Activated CD4-positive, alpha-beta T cell treated with anti-CD3 and anti-CD28 coated beads, Interleukin-2, amount 50 U/mL, for 1 hour (primary cell): ENCODE measurements around the gene PIGP.
A peak's percentile ranks its signal among the peaks of the same experiment; 100 is the strongest.
"Not testable (repeated sequence)": the region's sequence is repeated elsewhere in the genome, so short reads cannot be mapped to it uniquely, and the experiment has no call there.

Experiments used
- DNase-seq: peaks from one replicate; pipeline ENCODE4 v3.0.0-alpha.2; 2020

Gene PIGP

DNA sequence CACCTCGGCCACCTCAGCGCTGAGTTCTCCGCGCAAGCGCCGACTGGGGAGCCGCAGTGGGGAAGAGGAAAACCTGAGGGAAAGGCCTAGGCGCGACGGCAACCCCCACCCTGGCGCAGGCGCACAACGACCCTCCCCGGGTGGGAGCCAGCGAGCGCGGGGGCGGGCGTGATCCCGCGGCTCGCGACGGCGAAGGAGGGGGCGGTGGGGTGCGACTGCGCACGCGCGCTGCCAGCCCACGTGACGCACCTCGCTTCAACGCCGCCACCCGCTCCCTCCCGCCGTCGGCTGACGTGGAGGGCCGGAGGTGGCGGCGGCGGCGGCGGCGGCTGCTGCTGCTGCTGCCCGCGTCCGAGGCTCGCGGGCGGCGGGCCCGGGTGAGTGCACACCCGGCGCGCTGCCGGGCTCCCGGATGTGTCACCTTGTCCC lies at the start of gene PIGP, which contains the start of gene TTC3:
PIGP (minus strand) TSS at position 84 of the 429 bp plus-strand sequence. CDS start 556 bp downstream, outside the sequence.
TTC3 (plus strand) TSS at position 267 of the 429 bp plus-strand sequence. CDS start 14,004 bp downstream, outside the sequence.
- peak; percentile 95 for DNase-seq

DNA sequence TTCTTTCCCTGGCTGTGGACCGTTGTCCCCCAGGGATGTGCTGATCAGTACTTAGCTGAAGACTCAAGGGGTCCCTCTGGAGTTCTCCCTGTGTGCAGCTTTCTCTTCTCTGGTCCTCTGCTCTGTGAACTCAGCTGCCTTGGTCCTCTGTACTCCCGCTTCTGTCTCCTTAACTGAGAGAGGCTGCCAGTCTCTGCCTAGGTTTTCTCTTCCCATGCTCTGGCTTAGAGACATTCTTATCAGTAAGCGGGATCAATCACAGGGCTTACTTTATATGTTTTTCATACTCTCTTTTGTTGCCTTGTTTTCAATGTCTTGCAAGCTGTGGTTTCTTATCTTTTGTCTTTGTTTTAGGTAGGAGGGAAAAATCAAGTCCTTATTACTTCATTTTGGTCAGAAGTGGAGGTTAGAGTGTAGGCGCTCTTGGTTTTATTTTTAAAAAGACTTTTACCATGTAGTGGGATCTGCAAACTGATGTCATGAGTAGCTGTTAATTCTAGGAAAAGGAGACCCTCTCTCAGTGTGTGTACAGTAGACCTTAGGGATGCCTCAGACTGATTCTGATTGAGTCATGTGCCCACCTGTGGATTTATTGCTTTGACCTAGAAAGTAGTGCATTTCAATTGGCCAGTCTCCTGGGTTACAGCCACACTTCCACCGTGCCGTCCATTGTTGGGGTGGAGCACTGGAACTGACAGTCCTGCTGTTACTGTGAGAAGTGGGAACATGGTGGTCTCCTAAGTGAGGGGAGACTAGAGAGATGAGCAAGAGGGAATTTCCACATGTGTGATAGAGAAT lies 46.7 kb upstream of the PIGP start:
- DNase-seq: no peak

DNA sequence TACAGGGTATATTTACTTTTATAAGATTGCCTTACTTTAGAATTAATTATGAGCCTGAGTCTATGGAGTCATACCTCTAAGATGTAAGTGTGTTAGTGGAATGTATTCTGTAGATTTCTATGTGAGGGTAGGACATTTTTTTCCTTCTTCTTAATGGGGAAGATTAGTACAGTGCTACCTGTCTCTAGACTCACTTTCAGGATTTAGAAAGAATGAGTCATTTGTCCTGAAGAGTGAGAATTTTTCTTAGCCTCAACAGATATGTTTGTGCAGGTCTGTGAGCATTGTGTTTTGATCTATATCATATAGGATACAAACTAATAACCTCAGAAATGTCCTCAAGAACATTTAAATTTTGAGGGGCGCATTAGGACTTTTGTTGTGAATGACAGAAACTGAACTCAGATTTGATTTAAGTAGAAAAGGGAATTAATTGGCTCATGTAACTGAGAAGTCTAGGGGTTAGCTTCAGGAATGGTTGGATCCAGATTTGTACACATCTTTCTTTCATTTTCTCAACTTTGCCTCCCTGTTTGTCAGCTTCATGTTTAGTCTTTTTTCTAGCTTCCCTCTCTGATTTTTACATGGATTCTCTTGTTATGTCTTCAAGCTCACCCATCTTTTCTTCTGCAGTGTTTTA lies 45.4 kb upstream of the PIGP start:
- DNase-seq: no peak

DNA sequence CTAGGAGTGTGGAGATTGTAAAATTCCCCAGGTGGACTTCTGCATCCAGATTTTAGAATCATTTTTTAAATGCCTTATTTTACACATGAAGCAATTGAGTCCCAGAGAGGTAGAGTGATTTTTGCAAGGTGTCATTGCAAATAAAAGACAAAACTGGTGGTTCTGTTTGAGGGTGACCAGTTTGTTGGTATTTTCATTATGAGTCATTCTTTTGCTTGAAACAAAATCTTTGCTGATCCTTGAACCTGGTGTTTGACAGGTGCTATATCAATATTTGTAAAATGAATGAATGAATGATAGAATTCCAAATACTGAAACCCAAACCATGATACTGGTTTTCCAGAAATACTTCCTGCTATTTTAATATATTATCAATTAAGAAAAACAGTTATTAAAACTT lies 44.3 kb upstream of the PIGP start:
- no peak for DNase-seq

GRCh38 chr21:37116459-37116858 lies 43.6 kb upstream of the PIGP start:
- not testable (repeated sequence) for DNase-seq

DNA sequence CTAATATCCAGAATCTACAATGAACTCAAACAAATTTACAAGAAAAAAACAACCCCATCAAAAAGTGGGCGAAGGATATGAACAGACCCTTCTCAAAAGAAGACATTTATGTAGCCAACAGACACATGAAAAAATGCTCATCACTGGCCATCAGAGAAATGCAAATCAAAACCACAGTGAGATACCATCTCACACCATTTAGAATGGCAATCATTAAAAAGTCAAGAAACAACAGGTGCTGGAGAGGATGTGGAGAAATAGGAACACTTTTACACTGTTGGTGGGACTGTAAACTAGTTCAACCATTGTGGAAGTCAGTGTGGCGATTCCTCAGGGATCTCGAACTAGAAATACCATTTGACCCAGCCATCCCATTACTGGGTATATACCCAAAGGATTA lies 41.4 kb upstream of the PIGP start:
- not testable (repeated sequence) for DNase-seq

- DNase-seq: not testable (repeated sequence)
These were observed 38.2 kb upstream of the PIGP start for GRCh38 chr21:37111029-37111428.

- no peak for DNase-seq
These were observed 34.1 kb upstream of the PIGP start for GRCh38 chr21:37106998-37107397.

DNA sequence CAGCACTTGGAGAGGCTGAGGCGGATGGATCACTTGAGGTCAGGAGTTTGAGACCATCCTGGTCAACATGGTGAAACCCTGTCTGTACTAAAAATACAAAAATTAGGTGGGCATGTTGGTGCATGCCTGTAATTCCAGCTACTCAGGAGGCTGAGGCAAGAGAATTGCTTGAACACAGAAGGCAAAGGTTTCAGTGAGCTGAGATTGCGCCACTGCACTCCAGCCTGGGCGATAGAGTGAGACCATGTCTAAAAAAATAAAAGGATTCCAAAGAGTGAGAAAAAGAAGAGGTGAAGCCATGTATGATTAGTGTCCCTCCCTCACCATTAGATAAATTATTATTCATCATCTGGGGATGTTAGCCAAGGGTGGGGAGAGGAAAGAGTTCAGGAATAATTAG lies 29.9 kb upstream of the PIGP start:
- DNase-seq: not testable (repeated sequence)

DNA sequence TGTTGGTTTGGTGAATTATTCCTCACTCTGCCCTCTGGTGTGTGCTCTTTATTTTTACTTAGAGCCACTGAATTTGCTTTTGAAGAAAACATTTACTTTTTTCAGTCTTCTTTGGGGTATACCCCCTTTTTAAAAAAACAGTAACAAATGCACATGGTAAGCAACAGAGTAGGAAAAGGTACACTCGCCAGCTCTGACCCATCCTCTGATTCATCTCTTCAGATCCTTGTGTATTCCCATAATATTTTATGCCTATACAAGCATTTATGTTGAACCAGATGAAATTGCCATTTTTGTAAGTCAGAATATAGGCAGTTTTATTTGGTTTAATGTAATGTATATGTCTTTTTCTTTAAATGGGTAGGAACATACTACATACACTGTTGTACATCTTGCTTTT lies 28.5 kb upstream of the PIGP start:
- no peak for DNase-seq

DNA sequence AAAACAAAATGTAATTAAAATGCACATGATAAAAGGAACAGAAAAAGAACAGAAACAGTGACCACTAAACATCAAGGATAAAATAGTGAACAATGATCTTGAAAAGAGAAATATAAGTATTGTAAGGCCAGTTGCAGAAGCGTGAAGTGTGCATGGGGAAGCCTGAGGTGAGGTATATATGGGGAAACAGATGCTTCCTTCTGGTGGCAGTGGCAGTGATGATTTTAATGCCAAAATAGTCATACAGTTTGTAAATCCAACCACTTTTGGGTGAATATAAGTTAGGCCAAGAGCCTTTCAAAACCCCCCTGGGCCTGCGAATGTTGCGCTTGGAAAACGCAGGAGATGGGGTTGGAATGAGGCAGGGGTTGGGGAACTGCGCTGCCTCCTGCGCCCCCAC lies 27.4 kb upstream of the PIGP start:
- no peak for DNase-seq

- no peak for DNase-seq
These were observed 25.9 kb upstream of the PIGP start for GRCh38 chr21:37098751-37099150.

DNA sequence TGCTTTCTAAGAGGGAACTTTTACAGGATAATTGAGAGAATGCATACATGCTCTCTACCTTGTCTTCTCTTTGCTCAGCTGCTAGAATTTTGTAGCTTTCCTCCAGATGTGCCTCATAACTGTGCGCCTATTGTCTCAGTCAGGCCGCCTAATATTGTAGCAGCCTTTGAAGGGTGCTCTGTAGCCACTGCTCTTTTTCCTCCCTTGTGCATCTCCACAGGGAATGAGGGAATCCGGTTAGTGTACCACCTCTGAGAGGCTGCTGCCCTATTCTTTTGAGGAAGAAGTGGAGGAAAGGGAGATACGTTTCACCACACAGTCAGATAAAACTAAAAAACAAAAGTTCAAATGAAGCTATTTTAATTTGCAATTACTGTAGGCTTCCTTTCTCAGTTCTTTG lies 22.9 kb upstream of the PIGP start:
- no peak for DNase-seq

DNA sequence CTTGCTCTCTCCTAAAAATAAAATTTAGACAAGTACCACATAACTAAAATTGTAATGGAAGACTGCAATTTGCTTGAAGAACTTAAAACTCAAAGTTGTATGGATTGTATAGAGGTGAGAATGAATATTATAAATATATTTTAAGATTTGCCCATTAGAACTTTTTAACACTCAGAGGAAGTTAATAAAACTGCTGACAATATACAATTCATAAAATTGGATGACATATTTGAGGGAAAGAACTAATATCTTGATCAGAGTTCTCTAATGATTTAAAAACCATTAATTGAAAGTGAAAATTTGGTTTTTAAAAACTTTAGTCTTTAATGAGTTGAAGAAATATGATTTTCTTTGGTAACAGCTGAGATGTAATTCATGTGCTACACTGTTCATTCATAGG lies 21.1 kb upstream of the PIGP start:
- DNase-seq: no peak

DNA sequence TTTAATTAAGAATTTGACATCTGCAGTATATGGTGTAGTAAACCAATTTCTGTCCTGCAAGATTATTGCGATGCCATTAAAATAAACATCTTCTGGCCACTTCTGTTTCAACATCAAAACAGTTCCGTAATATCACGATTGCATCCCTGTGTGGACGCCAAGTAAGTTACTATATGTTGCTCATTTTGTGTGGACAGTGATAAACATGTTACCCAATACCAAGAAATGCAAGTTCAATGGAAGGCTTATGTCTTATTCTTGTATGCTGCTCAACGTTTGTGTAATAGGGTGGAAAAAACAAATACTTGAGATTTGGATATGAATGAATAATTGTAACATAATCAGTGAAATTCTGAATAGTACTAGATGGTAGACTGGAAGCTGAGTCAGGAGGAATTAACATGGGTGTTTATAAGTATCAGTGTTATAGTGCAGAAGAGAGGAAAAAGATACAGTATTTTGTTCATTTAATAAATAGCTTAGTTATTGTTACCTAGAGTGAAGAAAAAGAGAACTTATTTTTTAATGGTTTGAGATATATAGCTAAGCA lies 15.4 kb upstream of the PIGP start:
- no peak for DNase-seq

DNA sequence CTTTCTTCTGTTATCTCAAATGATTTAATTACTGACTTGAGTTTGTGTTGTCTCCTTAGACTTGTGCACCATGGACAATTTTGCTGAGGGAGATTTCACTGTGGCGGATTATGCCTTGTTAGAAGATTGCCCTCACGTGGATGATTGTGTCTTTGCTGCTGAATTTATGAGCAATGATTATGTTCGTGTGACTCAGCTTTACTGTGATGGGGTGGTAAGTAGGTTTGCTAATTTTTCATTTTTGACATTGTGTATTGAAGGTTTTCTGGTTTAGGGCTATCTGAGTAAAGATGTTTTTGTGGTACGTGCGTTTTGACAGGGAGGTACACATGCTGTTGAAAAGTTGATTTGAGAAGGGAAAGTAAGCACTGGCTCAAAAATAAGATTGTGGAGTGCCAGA lies 14.3 kb upstream of the PIGP start:
- no peak for DNase-seq

DNA sequence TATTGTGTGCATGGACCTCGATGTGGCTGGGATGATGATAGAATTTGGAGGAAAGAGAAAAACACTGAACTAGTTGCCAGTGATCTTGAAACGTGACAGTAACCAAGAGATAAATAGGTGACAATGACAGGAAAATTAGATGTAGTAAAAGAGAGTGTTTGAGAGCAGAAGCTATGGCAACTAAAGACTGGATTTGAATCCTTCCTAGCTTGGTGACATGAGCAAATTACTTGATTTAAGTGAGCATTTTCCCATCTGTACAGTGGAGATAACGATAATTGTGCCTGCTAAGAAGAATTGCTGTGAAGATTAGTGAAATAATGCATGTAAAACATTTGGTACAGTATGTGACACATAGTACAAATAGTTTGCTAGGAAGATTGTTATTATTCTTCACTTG lies 12.9 kb upstream of the PIGP start:
- DNase-seq: no peak

- DNase-seq: no peak
These were observed 10.1 kb upstream of the PIGP start for GRCh38 chr21:37082856-37083528.

GRCh38 chr21:37082375-37082774 lies 9.5 kb upstream of the PIGP start:
- DNase-seq: no peak

GRCh38 chr21:37079211-37079824 lies 6.4 kb upstream of the PIGP start:
- no peak for DNase-seq

DNA sequence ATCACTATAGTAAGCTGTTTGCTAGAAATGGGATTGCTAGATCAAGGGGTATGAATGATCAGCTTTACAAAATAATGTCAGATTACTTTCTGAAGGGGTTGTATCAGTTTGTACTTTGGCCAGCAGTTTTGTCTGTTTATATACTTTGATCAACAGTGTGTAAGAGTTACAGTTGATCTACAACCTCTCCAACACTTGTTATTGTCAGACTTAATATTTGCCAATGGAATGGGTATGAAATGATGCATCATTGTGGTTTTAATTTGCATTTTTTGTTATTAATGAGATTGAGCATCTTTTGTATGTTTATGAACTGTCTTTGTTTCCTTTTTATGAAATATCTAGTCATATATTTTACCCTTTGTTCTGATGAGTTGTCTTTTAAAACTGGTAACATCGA lies 4.5 kb upstream of the PIGP start:
- no peak for DNase-seq

- DNase-seq: no peak
These were observed 3.4 kb upstream of the PIGP start for GRCh38 chr21:37076087-37076850.
